Fibroblast of pulmonary artery (primary cell): Measurements from ENCODE around the gene CDK14.

Experiments used
- DNase-seq: peaks from one replicate; pipeline ENCODE4 v3.0.0-alpha.2; 2010; ENCODE audit warnings: low read depth
- H3K4me3 ChIP-seq: replicated peaks from 2 replicates; pipeline ENCODE4 v1.5.1; 2011; ENCODE audit warnings: low read depth, mild to moderate bottlenecking, control low read depth, low read length, moderate library complexity
- CTCF ChIP-seq: IDR thresholded peaks from 2 replicates; pipeline ENCODE4 v1.5.1; 2011; ENCODE audit warnings: mild to moderate bottlenecking, control low read depth, low read length, inconsistent platforms; ENCODE audit errors: missing control alignments

CDK14 gene

GRCh38 chr7:90939666-90940065 is 343.5 kb downstream of the CDK14 start:
- no peak for DNase-seq
- no peak for TF ChIP-seq CTCF
- H3K4me3 ChIP-seq = no peak overlapping the region

- no peak overlapping the region for H3K4me3 ChIP-seq
- TF ChIP-seq CTCF = no peak
- no peak for DNase-seq
Measured at GRCh38 chr7:90944021-90944420, 347.9 kb downstream of the CDK14 start.

GRCh38 chr7:90945104-90945787 is 349.1 kb downstream of the CDK14 start:
- H3K4me3 ChIP-seq = no peak overlapping the region
- no peak for TF ChIP-seq CTCF
- peak; percentile 80 for DNase-seq

GRCh38 chr7:90946730-90947501 is 350.8 kb downstream of the CDK14 start:
- no peak for TF ChIP-seq CTCF
- DNase-seq = no peak

GRCh38 chr7:90948085-90948484 is 352.0 kb downstream of the CDK14 start:
- no peak for DNase-seq
- no peak for TF ChIP-seq CTCF
- no peak overlapping the region for H3K4me3 ChIP-seq

More at GRCh38 chr7:90946730-90947501, 350.8 kb downstream of the CDK14 start:
- H3K4me3 ChIP-seq = no peak overlapping the region

GRCh38 chr7:90951229-90951628 is 355.1 kb downstream of the CDK14 start:
- no peak for TF ChIP-seq CTCF
- H3K4me3 ChIP-seq = no peak overlapping the region
- no peak for DNase-seq
